ENCODE results near the gene SCLY. TPM values are rescaled to one million over a fixed set of nuclear protein-coding genes. Genes with fewer than 3 reads are reported as not detected.

Gene SCLY
- total and polyA plus RNA-seq, 10 donors, result 5.8 to 22.7 (median 14.6) TPM

- intact Hi-C loops (cut with DNase I; ENCODE audit: low total_unique reads), result no loop called here
- H3K4me1 ChIP-seq, result peaks cover 0 to 6% (median 2%) of the 10 kb centered on the region in 6 donors
- H3K27me3 ChIP-seq (replicated peaks in 1 of 7), result peaks cover 0 to 5% (median 0%) of the 10 kb centered on the region in 7 donors
- H3K4me3 ChIP-seq, result peak overlapping the region in 1 of 8 donors; percentile 33
- no peaks in the 10 kb centered on the region for H3K36me3 ChIP-seq
- no peak overlapping the region for H3K27ac ChIP-seq
- WGBS, 5 donors, result 42 to 83% (median 67%) methylated on average over 23 to 36 of the region's 36 CpGs
- DNase-seq, result peak; percentile 75
- no peaks in the 10 kb centered on the region for H3K9me3 ChIP-seq
- TF ChIP-seq CTCF (IDR thresholded peaks at IDR 0.05 in 8 of 11, conservative IDR thresholded peaks at IDR 0.05 in 3 of 11) (no peak), POLR2A (IDR thresholded peaks at IDR 0.05) (no peak), POLR2AphosphoS5 (IDR thresholded peaks at IDR 0.05) (no peak)
Measured at GRCh38 chr2:238127165-238128060, 66.6 kb downstream of the SCLY start.

GRCh38 chr2:238128061-238128440 is 67.2 kb downstream of the SCLY start:
- TF ChIP-seq POLR2AphosphoS5 (IDR thresholded peaks at IDR 0.05) (no peak), CTCF (IDR thresholded peaks at IDR 0.05 in 8 of 11, conservative IDR thresholded peaks at IDR 0.05 in 3 of 11) (no peak), POLR2A (IDR thresholded peaks at IDR 0.05) (no peak)
- H3K4me3 ChIP-seq, result no peak overlapping the region
- H3K9me3 ChIP-seq, result no peaks in the 10 kb centered on the region
- peak; percentile 54 for DNase-seq
- no peaks in the 10 kb centered on the region for H3K36me3 ChIP-seq
- no peak overlapping the region for H3K27ac ChIP-seq
- peaks cover 0 to 5% (median 0%) of the 10 kb centered on the region in 7 donors for H3K27me3 ChIP-seq (replicated peaks in 1 of 7)
- intact Hi-C loops (cut with DNase I; ENCODE audit: low total_unique reads), result no loop called here
- H3K4me1 ChIP-seq, result peaks cover 0 to 6% (median 2%) of the 10 kb centered on the region in 6 donors
- 86 to 94% (median 90%) methylated on average over 16 to 22 of the region's 22 CpGs for WGBS, 5 donors

- H3K27me3 ChIP-seq (replicated peaks in 1 of 7), result peaks cover 0 to 5% (median 0%) of the 10 kb centered on the region in 7 donors
- peaks cover 0 to 6% (median 2%) of the 10 kb centered on the region in 6 donors for H3K4me1 ChIP-seq
- H3K4me3 ChIP-seq, result no peak overlapping the region
- no peak overlapping the region for H3K27ac ChIP-seq
- WGBS, 5 donors, result 71 to 85% (median 78%) methylated on average over 19 to 30 of the region's 30 CpGs
- TF ChIP-seq POLR2A (IDR thresholded peaks at IDR 0.05), result no peak
- no peak for TF ChIP-seq CTCF (IDR thresholded peaks at IDR 0.05 in 8 of 11, conservative IDR thresholded peaks at IDR 0.05 in 3 of 11)
- TF ChIP-seq POLR2AphosphoS5 (IDR thresholded peaks at IDR 0.05), result no peak
- DNase-seq, result peak; percentile 67
- intact Hi-C loops (cut with DNase I; ENCODE audit: low total_unique reads), result no loop called here
- H3K36me3 ChIP-seq, result no peaks in the 10 kb centered on the region
- no peaks in the 10 kb centered on the region for H3K9me3 ChIP-seq
Measured at GRCh38 chr2:238128534-238129001, 67.8 kb downstream of the SCLY start.

Measured in spleen (tissue), 11 donors.